Measurements from ENCODE around the gene EN1.

EN1 gene

GRCh38 chr2:118816669-118817068 lies 30.8 kb downstream of the EN1 start:
- DNase-seq: no peak

- no peak for DNase-seq
Observed at GRCh38 chr2:118815731-118816130, 31.7 kb downstream of the EN1 start.

GRCh38 chr2:118815314-118815713 lies 32.1 kb downstream of the EN1 start:
- DNase-seq: no peak

- DNase-seq: no peak
Observed at GRCh38 chr2:118814368-118814767, 33.1 kb downstream of the EN1 start.

- no peak for DNase-seq
Observed at GRCh38 chr2:118813601-118814339, 33.7 kb downstream of the EN1 start.

- DNase-seq: no peak
Observed at GRCh38 chr2:118813111-118813510, 34.3 kb downstream of the EN1 start.

GRCh38 chr2:118812552-118812951 lies 34.9 kb downstream of the EN1 start:
- DNase-seq: no peak

GRCh38 chr2:118811514-118812115 lies 35.8 kb downstream of the EN1 start:
- no peak for DNase-seq

GRCh38 chr2:118810766-118811165 lies 36.7 kb downstream of the EN1 start:
- DNase-seq: no peak

GRCh38 chr2:118808429-118808809 lies 39.0 kb downstream of the EN1 start:
- DNase-seq: no peak

GRCh38 chr2:118807668-118808428 lies 39.6 kb downstream of the EN1 start:
- DNase-seq: no peak

GRCh38 chr2:118806797-118807667 lies 40.4 kb downstream of the EN1 start:
- no peak for DNase-seq

- DNase-seq: no peak
Observed at GRCh38 chr2:118805064-118805690, 42.3 kb downstream of the EN1 start.

GRCh38 chr2:118803012-118803411 lies 44.4 kb downstream of the EN1 start:
- no peak for DNase-seq

GRCh38 chr2:118801151-118801550 lies 46.3 kb downstream of the EN1 start:
- DNase-seq: no peak

- no peak for DNase-seq
Observed at GRCh38 chr2:118800736-118801135, 46.7 kb downstream of the EN1 start.

GRCh38 chr2:118794546-118794945 lies 52.9 kb downstream of the EN1 start:
- no peak for DNase-seq
